ENCODE data around the gene FIBCD1. TPM values are rescaled to one million over a fixed set of nuclear protein-coding genes. Genes with fewer than 3 reads are reported as not detected.

Gene FIBCD1
- total and polyA plus RNA-seq, 12 donors: 0.11 to 55.7 (median 18.3) TPM

- H3K36me3 ChIP-seq (replicated peaks in 1 of 2): peaks cover 0 to 25% of the 10 kb centered on the region in 2 donors
- no peak for DNase-seq
- TF ChIP-seq POLR2A (IDR thresholded peaks at IDR 0.05): no peak
- TF ChIP-seq, protein P1, sequence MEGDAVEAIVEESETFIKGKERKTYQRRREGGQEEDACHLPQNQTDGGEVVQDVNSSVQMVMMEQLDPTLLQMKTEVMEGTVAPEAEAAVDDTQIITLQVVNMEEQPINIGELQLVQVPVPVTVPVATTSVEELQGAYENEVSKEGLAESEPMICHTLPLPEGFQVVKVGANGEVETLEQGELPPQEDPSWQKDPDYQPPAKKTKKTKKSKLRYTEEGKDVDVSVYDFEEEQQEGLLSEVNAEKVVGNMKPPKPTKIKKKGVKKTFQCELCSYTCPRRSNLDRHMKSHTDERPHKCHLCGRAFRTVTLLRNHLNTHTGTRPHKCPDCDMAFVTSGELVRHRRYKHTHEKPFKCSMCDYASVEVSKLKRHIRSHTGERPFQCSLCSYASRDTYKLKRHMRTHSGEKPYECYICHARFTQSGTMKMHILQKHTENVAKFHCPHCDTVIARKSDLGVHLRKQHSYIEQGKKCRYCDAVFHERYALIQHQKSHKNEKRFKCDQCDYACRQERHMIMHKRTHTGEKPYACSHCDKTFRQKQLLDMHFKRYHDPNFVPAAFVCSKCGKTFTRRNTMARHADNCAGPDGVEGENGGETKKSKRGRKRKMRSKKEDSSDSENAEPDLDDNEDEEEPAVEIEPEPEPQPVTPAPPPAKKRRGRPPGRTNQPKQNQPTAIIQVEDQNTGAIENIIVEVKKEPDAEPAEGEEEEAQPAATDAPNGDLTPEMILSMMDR (IDR thresholded peaks at IDR 0.05): no peak
- H3K4me1 ChIP-seq (replicated peaks in 1 of 2): peaks cover 17 to 19% of the 10 kb centered on the region in 2 donors
- intact Hi-C loops (cut with DNase I): loop anchor here (5.0 kb wide), 2 partner anchors 74 to 101 kb away; no protein-coding TSS in a partner anchor
- WGBS, 4 donors: 90 to 96% (median 93%) methylated on average over 3 of the region's 3 CpGs
- H3K9me3 ChIP-seq (replicated peaks in 1 of 3): no peaks in the 10 kb centered on the region
- H3K27ac ChIP-seq: no peak overlapping the region
- H3K27me3 ChIP-seq: no peaks in the 10 kb centered on the region
- H3K4me3 ChIP-seq: no peak overlapping the region
Measured at GRCh38 chr9:130868230-130868629, 70.8 kb downstream of the FIBCD1 start.

- no peak overlapping the region for H3K27ac ChIP-seq
- no peak for TF ChIP-seq POLR2A (IDR thresholded peaks at IDR 0.05)
- TF ChIP-seq, protein P1 (IDR thresholded peaks at IDR 0.05): no peak
- no peak for DNase-seq
- H3K27me3 ChIP-seq: no peaks in the 10 kb centered on the region
- no peak overlapping the region for H3K4me3 ChIP-seq
- H3K36me3 ChIP-seq (replicated peaks in 1 of 2): peaks cover 0 to 25% of the 10 kb centered on the region in 2 donors
- intact Hi-C loops (cut with DNase I): loop anchor here (5.0 kb wide), 2 partner anchors 75 to 100 kb away; no protein-coding TSS in a partner anchor
- no peaks in the 10 kb centered on the region for H3K9me3 ChIP-seq (replicated peaks in 1 of 3)
- WGBS, 4 donors: 89 to 93% (median 92%) methylated on average over 9 of the region's 9 CpGs
- peaks cover 13 to 19% of the 10 kb centered on the region in 2 donors for H3K4me1 ChIP-seq (replicated peaks in 1 of 2)
Measured at GRCh38 chr9:130867556-130867955, 71.5 kb downstream of the FIBCD1 start.

- Histone ChIP-seq H3K27me3 (no peaks in the 10 kb centered on the region), H3K4me1 (replicated peaks in 1 of 2) (peaks cover 12 to 22% of the 10 kb centered on the region in 2 donors), H3K4me3 (no peak overlapping the region), H3K27ac (no peak overlapping the region), H3K36me3 (replicated peaks in 1 of 2) (peaks cover 0 to 20% of the 10 kb centered on the region in 2 donors), H3K9me3 (replicated peaks in 1 of 3) (no peaks in the 10 kb centered on the region)
- DNase-seq: peak; percentile 74 to 93 (median 82)
- WGBS, 4 donors: 37 to 48% (median 41%) methylated on average over 4 of the region's 4 CpGs
- intact Hi-C loops (cut with DNase I): loop anchor here (5.0 kb wide), 2 partner anchors 76 to 99 kb away; no protein-coding TSS in a partner anchor
- no peak for TF ChIP-seq POLR2A (IDR thresholded peaks at IDR 0.05)
- TF ChIP-seq, protein P1 (IDR thresholded peaks at IDR 0.05): peak; percentile 80 to 95 (median 90)
Measured at GRCh38 chr9:130866474-130866965, 72.5 kb downstream of the FIBCD1 start.

DNA sequence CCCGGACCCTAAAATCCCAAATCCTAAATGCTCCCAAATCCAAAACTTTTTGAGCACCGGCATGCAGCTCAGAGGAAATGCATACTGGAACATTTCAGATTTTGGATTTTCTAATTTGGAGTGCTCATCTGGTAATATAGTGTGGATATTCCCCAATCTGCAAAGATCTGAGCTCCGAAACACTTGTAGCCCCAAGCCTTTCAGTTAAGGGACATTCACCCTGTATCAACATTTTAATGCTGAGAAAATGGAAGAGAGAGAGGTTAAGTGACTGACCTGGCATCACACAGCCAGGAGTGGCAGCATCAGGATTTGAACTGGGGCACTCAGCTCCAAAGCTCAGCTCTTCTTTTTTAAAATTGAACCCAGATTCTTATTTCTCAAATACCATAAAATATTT, 73.1 kb downstream of the FIBCD1 start:
- WGBS, 4 donors: 95 to 100% (median 97%) methylated on average over 3 of the region's 3 CpGs
- no peak for DNase-seq
- TF ChIP-seq, protein P1 (IDR thresholded peaks at IDR 0.05): no peak
- no peak for TF ChIP-seq POLR2A (IDR thresholded peaks at IDR 0.05)
- intact Hi-C loops (cut with DNase I): loop anchor here (5.0 kb wide), 2 partner anchors 76 to 99 kb away; no protein-coding TSS in a partner anchor
- H3K9me3 ChIP-seq (replicated peaks in 1 of 3): no peaks in the 10 kb centered on the region
- H3K27me3 ChIP-seq: no peaks in the 10 kb centered on the region
- no peak overlapping the region for H3K27ac ChIP-seq
- no peak overlapping the region for H3K4me3 ChIP-seq
- H3K4me1 ChIP-seq (replicated peaks in 1 of 2): peaks cover 8 to 24% of the 10 kb centered on the region in 2 donors
- peaks cover 0 to 20% of the 10 kb centered on the region in 2 donors for H3K36me3 ChIP-seq (replicated peaks in 1 of 2)
